Gastrocnemius medialis (tissue), 4 donors: ENCODE results near the gene SLC6A8. TPM values are rescaled to one million over a fixed set of nuclear protein-coding genes. Genes with fewer than 3 reads are reported as not detected.

Source experiments
- ATAC-seq, 2 donors: fragments of 150-250 bp; one replicate each; pipeline ENCODE4 v1.9.1; 2016
- DNase-seq, 2 donors: peaks; one replicate each; pipeline ENCODE4 v3.0.0-alpha.2; 2019
- H3K27ac ChIP-seq, 4 donors: fragments of 200-600 bp; sonication (generic); 1 replicate in 1 of 4; 2 replicates in 3 of 4; pipeline ENCODE4 v1.5.1; 2016 to 2018; ENCODE audit warnings: mild to moderate bottlenecking in 2 of 4, moderate library complexity in 1 of 4
- H3K27me3 ChIP-seq, 3 donors: fragments of 200-600 bp; sonication (generic) in 2 of 3; 1 replicate in 1 of 3; 2 replicates in 2 of 3; pipeline versions ENCODE4 v1.5.1 to v1.6.0; 2016 to 2019; ENCODE audit warnings: mild to moderate bottlenecking in 1 of 3, moderate library complexity in 1 of 3
- H3K36me3 ChIP-seq, 2 donors: fragments of 200-600 bp; sonication (generic) in 1 of 2; one replicate each; pipeline ENCODE4 v1.5.1; 2017 to 2018
- H3K4me1 ChIP-seq, 2 donors: fragments of 200-600 bp; sonication (generic) in 1 of 2; one replicate each; pipeline ENCODE4 v1.5.1; 2016 to 2017; ENCODE audit warnings: mild to moderate bottlenecking in 2 of 2
- H3K4me3 ChIP-seq, 4 donors: fragments of 200-600 bp; sonication (generic) in 3 of 4; 1 replicate in 1 of 4; 2 replicates in 3 of 4; pipeline ENCODE4 v1.5.1; 2016 to 2019; ENCODE audit warnings: mild to moderate bottlenecking in 2 of 4
- H3K9me3 ChIP-seq, 3 donors: fragments of 200-600 bp; sonication (generic) in 2 of 3; 1 replicate in 1 of 3; 2 replicates in 2 of 3; pipeline ENCODE4 v1.5.1; 2016 to 2019
- CTCF ChIP-seq, 5 experiments: fragments of 450-650 bp in 3 of 5; fragments of 200-600 bp in 2 of 5; sonication (generic) in 2 of 5; IDR thresholded peaks in 4 of 5; conservative IDR thresholded peaks in 1 of 5; 1 replicate in 4 of 5; 2 replicates in 1 of 5; pipeline ENCODE4 v1.5.1; 2016 to 2019; ENCODE audit warnings: antibody characterized with exemption in 5 of 5, mild to moderate bottlenecking in 3 of 5, moderate library complexity in 3 of 5
- POLR2A ChIP-seq, 2 donors: fragments of 450-650 bp; IDR thresholded peaks; one replicate each; pipeline ENCODE4 v1.6.1; 2017; ENCODE audit warnings: antibody characterized with exemption in 2 of 2, mild to moderate bottlenecking in 2 of 2, moderate library complexity in 2 of 2
- in situ Hi-C, 4 donors: fragments of 200-750 bp; cut with MboI; loops; one replicate each; pipeline versions ENCODE4 v1.15.0 to v1.8.0; 2017; ENCODE audit warnings: low sequenced_read_pairs in 4 of 4
- intact Hi-C: fragments of 100-400 bp; cut with DNase I; formaldehyde crosslinking; loops from one replicate; pipeline ENCODE4 v1.15.1; 2023; ENCODE audit warnings: low total_unique reads
- total RNA-seq, 4 donors: library from RNA; depleted of rRNA; stranded (reverse); fragments of >200 nt; gene quantifications; one replicate each; pipeline versions ENCODE4 v1.1.0 to v1.2.3, GENCODE V29; 2016

SLC6A8 gene
- total RNA-seq, 4 donors from 2014 or later: 40.1 to 78.1 (median 45.0) TPM

GRCh38 chrX:153649178-153649914 is 38.4 kb upstream of the SLC6A8 start:
- in situ Hi-C loops: no loop called here

GRCh38 chrX:153649915-153650782 is 37.6 kb upstream of the SLC6A8 start:
- ATAC-seq (no peak), DNase-seq (no peak)
- in situ Hi-C loops (loop anchor here in 1 of 4 donors (25.0 kb wide), 1 partner anchor 688 kb away; no protein-coding TSS in a partner anchor), intact Hi-C loops (no loop called here)
- no peaks in the 10 kb centered on the region for H3K9me3 ChIP-seq
- H3K27ac ChIP-seq: no peak overlapping the region
- no peaks in the 10 kb centered on the region for H3K36me3 ChIP-seq
- H3K27me3 ChIP-seq: peaks cover 7 to 36% (median 17%) of the 10 kb centered on the region in 3 donors
- no peak for TF ChIP-seq CTCF (IDR thresholded peaks at IDR 0.05 in 4 of 5, conservative IDR thresholded peaks at IDR 0.05 in 1 of 5)
- no peak for TF ChIP-seq POLR2A (IDR thresholded peaks at IDR 0.05)
- no peak overlapping the region for H3K4me3 ChIP-seq
- H3K4me1 ChIP-seq: no peaks in the 10 kb centered on the region

More at GRCh38 chrX:153649178-153649914, 38.4 kb upstream of the SLC6A8 start:
- Histone ChIP-seq H3K4me3 (no peak overlapping the region), H3K9me3 (no peaks in the 10 kb centered on the region), H3K36me3 (no peaks in the 10 kb centered on the region), H3K27me3 (peaks cover 7 to 44% (median 23%) of the 10 kb centered on the region in 3 donors), H3K4me1 (no peaks in the 10 kb centered on the region), H3K27ac (no peak overlapping the region)
- TF ChIP-seq CTCF (IDR thresholded peaks at IDR 0.05 in 4 of 5, conservative IDR thresholded peaks at IDR 0.05 in 1 of 5) (peak in 1 of 5 experiments; percentile 13), POLR2A (IDR thresholded peaks at IDR 0.05) (no peak)
- ATAC-seq (no peak), DNase-seq (no peak)
- intact Hi-C loops: no loop called here

- no peak overlapping the region for H3K27ac ChIP-seq
- DNase-seq (no peak), ATAC-seq (no peak)
- H3K27me3 ChIP-seq: peaks cover 3 to 29% (median 9%) of the 10 kb centered on the region in 3 donors
- H3K9me3 ChIP-seq: no peaks in the 10 kb centered on the region
- TF ChIP-seq CTCF (IDR thresholded peaks at IDR 0.05 in 4 of 5, conservative IDR thresholded peaks at IDR 0.05 in 1 of 5) (no peak), POLR2A (IDR thresholded peaks at IDR 0.05) (no peak)
- H3K4me1 ChIP-seq: no peaks in the 10 kb centered on the region
- in situ Hi-C loops: loop anchor here in 1 of 4 donors (25.0 kb wide), 1 partner anchor 689 kb away; no protein-coding TSS in a partner anchor
- no peak overlapping the region for H3K4me3 ChIP-seq
- H3K36me3 ChIP-seq: no peaks in the 10 kb centered on the region
- intact Hi-C loops: no loop called here
Observed at GRCh38 chrX:153650959-153651358, 36.8 kb upstream of the SLC6A8 start.

GRCh38 chrX:153651540-153652079 is 36.1 kb upstream of the SLC6A8 start:
- Histone ChIP-seq H3K27ac (no peak overlapping the region), H3K36me3 (no peaks in the 10 kb centered on the region), H3K27me3 (peaks cover 0 to 22% (median 3%) of the 10 kb centered on the region in 3 donors), H3K4me3 (no peak overlapping the region), H3K9me3 (no peaks in the 10 kb centered on the region), H3K4me1 (no peaks in the 10 kb centered on the region)
- in situ Hi-C loops (loop anchor here in 1 of 4 donors (25.0 kb wide), 1 partner anchor 689 kb away; no protein-coding TSS in a partner anchor), intact Hi-C loops (no loop called here)
- ATAC-seq: no peak
- DNase-seq: no peak
- TF ChIP-seq POLR2A (IDR thresholded peaks at IDR 0.05) (no peak), CTCF (IDR thresholded peaks at IDR 0.05 in 4 of 5, conservative IDR thresholded peaks at IDR 0.05 in 1 of 5) (no peak)
